Fibroblast of peridontal ligament (primary cell): ENCODE data around the gene FHIT.
"Not testable (repeated sequence)": the region's sequence is repeated elsewhere in the genome, so short reads cannot be mapped to it uniquely, and the experiment has no call there.

Experiments
- DNase-seq: peaks from one replicate; pipeline ENCODE4 v3.0.0-alpha.2; 2010; ENCODE audit errors: extremely low read depth

FHIT gene

GRCh38 chr3:60989626-60990441, 261.4 kb downstream of the FHIT start:
- DNase-seq = no peak

DNA sequence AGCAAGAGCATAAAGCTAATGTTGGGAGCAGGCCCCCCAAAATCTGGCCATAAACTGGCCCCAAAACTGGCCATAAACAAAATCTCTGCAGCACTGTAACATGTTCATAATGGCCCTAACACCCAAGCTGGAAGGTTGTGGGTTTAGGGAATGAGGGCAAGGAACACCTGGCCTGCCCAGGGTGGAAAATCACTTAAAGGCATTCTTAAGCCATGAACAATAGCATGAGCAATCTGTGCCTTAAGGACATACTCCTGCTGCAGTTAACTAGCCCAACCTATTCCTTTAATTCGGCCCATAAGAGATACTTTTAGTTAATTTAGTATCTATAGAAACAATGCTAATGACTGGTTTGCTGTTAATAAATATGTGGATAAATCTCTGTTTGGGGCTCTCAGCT, 264.1 kb downstream of the FHIT start:
- DNase-seq = not testable (repeated sequence)

- no peak for DNase-seq
Measured at GRCh38 chr3:60986552-60986951, 264.7 kb downstream of the FHIT start.

GRCh38 chr3:60983906-60984305, 267.3 kb downstream of the FHIT start:
- DNase-seq = no peak

- DNase-seq = no peak
Measured at GRCh38 chr3:60980342-60980692, 270.9 kb downstream of the FHIT start.

DNA sequence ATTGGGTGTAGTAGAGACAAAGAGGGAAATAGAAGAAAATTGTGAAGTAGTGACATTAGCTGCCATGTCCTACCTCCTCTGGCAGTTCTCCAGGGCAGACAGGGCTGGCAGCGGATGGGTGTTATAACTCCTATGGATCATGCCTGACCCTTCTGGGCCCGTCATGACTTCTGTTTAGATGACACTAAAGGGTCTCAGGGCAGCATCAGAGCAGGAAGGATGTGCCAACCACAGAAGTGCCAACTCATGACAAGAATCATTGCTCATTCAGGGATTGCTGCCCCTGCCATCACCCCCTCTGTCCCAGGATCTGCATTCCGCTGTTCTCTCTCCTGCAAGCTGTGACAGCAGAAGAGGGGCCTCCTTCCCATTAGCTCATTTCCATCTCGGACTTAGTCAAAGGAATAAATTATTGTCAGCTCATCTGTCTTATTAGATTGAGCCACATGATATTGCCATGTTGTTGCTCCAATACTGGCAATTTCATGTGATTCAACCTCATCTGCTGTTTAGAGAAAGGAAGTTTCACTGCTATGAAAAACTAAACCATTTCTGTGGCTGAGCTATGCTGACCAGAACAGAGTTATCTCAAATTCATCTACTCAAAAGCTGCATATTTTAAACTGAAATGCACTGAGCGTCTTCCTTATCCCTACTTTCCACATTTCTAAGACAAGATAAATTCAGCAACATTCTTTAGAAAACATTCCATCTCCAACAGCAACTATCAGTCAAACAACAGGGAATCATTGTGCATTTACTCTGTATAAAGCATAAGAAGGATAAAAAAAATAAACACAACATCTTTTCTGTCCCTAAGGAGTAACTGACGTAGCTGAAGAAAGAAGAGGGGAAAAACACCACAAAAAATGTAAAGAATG, 271.6 kb downstream of the FHIT start:
- peak; percentile 19 for DNase-seq

DNA sequence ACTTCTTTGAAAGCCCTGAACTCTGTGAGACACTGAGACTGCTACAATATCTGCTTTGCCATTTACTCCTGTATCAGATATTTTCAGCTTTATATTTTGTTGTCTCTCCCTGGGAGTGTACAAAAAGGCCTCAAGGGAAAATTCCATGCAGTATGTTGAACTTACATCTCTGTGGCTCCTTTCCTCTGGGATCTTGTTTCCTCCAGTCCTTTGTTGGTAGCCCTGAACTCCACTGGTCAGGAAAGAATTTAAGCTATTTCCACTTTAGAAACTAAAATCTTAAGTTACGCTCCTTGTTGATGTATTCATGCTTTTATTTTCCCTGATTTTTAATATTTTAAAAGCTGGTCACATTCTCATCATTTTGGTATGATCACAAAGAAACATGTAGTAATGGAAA, 277.9 kb downstream of the FHIT start:
- DNase-seq = no peak

DNA sequence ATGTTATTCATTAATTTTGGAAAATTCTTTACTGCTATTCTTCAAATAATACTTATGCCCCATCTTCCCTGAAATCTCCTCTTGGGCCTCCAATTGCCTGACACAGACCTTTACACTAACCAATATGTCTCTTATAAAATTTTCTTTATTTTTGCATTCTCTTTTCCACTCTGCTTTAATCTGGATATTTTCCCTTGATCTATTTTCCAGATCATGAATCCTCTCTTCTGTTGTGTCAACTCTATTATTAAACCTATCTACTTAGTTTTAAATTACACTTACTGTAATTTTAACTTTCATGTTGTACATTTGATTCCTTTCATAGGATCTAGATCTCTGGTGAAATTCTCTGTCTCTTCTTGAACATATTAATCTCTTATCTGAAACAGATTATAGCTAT, 278.7 kb downstream of the FHIT start:
- no peak for DNase-seq

DNA sequence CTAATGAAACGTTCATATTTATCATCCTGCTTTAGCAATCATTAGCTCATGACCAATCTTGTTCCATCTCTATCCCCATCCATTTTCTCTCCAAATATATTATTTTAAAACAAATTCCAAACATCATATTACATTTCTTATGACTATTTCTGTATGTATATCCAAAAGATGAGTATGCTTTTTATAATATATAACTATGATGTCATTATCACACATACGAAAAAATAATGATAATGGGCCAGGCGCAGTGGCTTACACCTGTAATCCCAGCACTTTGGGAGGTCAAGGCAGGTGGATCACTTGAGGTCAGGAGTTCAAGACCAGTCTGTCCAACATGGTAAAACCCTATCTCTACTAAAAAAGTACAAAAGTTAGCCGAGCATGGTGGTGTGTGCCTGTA, 280.4 kb downstream of the FHIT start:
- DNase-seq = no peak

DNA sequence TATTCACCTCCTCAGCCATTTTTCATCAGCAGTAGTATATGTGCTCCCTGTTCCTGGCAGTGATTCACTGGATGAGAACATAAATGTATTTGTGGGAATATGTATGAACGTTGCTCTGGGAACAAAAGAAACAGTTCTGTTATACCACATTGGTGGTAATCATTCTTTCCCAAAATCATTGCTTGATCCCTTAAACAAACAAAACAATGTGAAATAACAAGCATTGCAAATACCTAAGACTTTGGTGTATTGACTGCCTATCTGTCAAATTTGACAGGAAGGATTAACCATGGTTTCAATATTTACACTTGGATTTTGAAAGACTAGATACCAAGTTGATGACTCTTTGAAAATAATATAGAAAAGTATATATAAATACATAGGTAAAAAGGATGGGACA, 284.1 kb downstream of the FHIT start:
- no peak for DNase-seq

GRCh38 chr3:60957541-60957940, 293.7 kb downstream of the FHIT start:
- DNase-seq = no peak

DNA sequence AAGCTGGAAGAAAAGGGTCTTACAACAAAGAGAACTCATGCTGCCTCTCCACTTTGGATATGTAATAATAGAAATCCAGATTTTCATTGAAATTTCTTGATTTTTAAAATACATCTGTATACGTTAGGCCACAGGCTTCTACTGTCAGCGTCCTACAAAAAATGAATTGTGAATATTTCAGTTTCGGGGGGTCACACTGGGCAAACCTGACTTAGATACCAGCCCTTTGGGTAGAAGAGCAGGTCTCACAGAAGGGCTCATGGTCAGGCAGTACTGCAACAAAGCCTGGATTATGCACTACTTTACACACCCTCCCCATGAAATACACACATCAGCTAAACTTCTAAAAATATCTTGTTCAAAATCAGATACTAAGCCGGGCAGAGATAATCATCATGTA, 294.5 kb downstream of the FHIT start:
- DNase-seq = no peak

GRCh38 chr3:60955034-60955433, 296.2 kb downstream of the FHIT start:
- no peak for DNase-seq

DNA sequence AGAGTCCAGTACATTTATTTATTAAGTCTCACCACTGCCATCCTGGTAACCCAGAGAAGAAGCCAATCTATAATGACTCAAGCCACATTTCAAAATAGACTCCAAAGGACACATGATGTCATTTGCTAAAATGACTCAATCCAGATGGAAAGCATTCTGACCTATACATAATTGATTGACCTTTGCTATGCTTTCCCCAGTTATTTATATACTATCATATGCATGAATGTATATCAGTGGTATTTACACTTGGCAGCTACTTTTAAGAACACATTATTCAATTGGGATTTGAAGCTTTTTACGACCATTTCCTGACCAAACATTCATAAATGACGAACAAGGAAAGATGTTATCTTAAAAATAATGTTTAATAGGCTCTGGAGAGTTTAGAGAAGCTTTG, 297.2 kb downstream of the FHIT start:
- no peak for DNase-seq

DNA sequence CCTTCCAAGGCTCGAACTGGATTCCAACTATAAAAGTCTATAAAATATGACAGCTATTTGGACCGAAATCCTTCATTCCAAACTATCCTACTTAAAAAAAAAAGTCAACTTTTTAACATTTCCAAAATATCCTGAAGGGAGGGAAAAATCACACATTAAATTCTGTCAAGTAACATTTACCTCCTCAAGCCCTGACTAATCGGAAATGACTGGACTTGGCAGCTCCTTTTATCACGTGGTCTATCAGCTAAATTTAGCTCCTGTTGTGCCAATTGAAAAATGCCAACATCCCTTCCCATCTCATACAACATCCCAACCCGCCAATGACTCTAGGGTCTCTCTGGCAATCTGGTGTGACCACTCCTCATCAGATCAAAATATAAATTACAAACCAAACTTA, 297.9 kb downstream of the FHIT start:
- DNase-seq = no peak

- no peak for DNase-seq
Measured at GRCh38 chr3:60952055-60952454, 299.2 kb downstream of the FHIT start.

GRCh38 chr3:60949146-60949545, 302.1 kb downstream of the FHIT start:
- no peak for DNase-seq

DNA sequence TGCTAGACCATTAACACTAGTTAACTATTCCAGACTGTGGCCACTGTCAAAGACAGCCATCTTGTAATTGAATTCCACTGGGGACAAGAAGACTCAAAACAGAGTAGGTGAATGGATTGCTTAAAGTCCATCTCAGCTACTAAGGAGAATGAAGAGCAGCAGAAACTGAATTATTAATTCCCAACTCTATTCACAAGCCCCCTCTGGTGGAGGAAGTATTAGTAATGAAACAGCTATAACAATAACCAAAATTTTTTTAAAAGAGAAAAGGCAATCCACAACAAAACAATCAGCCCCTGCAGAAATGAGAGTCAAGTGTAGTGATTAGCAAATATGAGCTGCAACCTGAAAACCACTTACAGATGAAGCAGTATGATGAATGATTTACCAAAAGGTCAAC, 302.8 kb downstream of the FHIT start:
- DNase-seq = no peak

DNA sequence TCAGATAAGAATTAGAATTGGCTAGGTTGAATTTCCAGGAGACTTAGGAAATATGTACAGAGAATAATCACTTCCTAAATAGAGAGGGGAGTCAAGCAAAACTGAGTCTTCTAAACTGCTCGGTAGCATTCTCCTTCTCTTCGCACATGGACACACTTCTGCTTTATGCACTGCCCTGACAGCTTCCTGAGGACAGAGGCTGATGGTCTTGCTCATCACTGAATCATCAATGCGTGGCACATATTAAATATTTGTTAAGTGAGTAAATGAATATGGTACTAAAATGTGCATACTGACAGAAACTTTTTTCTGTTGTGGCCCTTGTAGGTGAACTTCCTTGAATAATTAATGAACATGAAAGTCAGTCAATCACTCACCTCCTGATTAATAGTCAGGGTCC, 315.5 kb downstream of the FHIT start:
- no peak for DNase-seq

DNA sequence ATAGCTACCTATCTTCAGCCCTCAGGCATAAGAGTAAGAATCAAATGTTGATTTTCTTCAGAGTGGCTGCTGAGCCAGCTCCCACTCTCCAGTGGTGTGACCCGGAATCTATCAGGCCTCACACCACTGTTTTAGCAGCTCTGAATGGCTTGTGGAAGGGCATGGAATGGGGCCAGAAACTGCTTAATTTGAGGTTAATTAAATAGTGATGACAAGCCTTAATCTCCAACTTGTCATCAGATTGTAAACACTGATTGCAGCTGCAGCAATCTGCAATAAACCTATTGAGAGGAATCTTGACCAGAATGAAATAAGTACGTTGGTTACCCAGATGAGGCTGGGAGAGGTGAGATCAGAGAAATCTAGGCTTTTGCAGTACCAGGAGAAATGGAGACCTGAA, 317.4 kb downstream of the FHIT start:
- no peak for DNase-seq

GRCh38 chr3:60932643-60933042, 318.6 kb downstream of the FHIT start:
- DNase-seq = no peak

- DNase-seq = no peak
Measured at GRCh38 chr3:60932170-60932569, 319.1 kb downstream of the FHIT start.

DNA sequence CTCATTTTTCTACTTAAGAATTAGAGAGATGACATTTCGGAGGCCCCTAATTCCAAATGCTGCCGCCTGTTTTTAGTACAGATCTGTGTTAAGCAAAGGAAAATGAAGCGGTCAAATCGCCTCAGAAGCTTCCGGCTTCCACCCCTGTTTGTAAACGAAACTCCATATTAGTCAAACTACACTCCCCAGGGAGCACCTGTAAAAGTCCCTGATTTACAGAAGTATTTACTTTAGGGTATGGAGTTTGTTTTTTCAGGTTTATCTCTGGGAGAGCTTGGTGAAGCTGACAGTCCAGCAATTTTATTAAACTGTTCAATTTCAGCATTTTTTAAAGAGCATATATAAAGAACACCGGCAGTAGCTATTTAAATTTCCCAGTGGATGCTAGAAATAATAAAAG, 319.8 kb downstream of the FHIT start:
- no peak for DNase-seq
